Measurements from ENCODE around the gene TRIM41.

Gene TRIM41

GRCh38 chr5:181233088-181233800 lies 10.2 kb downstream of the TRIM41 start:
- DNase-seq (ENCODE audit: low spot score): no peak

DNA sequence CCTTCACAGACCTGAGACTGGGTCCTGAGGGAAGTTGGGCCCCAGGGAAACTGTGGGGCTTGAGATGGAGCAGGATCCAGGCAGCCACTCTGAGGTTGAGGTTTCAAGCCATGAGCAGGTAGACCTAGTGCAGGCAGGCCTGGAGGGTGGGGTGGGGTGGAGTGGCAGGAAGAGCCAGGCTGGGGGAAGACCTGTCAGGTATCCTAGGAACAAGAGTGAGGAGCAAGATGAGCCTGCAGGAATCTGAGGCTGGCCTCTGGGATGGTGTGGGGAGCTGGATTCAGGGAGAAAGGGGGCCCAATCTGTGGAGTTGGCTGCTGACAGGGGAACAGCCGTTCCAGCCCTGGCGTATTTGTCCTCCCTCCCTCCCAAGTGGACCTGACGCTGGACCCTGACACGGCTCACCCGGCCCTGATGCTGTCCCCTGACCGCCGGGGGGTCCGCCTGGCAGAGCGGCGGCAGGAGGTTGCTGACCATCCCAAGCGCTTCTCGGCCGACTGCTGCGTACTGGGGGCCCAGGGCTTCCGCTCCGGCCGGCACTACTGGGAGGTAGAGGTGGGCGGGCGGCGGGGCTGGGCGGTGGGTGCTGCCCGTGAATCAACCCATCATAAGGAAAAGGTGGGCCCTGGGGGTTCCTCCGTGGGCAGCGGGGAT lies 10.8 kb downstream of the TRIM41 start:
- DNase-seq (ENCODE audit: low spot score): no peak

DNA sequence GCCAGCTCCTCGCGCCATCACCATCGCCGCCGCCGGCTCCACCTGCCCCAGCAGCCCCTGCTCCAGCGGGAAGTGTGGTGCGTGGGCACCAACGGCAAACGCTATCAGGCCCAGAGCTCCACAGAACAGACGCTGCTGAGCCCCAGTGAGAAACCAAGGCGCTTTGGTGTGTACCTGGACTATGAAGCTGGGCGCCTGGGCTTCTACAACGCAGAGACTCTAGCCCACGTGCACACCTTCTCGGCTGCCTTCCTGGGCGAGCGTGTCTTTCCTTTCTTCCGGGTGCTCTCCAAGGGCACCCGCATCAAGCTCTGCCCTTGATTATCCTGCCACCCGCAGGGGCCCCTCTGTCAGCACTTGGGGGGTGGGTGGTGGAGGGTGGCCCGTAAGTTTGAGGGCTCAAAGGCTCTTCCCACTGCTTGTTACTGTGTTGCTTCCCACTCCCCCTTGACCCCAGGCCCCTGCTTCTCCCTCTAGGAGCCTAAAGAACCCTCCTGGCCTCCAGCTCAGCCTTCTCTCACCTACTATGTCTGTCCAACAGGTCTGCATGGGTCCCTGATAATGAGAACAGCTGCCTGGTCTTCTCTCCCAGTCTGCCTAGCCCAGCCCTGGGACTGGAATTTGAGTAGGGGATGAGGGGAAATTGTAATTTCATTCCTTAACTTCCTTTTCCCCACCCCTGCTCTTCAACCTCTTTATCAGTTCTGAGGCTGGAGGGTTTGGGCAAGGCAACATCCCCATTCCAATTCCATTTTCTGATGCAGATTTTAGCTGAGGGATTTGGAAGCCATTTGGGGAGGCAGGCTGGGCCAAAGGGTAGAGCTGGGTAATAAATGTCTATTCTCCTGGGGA lies 11.6 kb downstream of the TRIM41 start:
- DNase-seq (ENCODE audit: low spot score): no peak

GRCh38 chr5:181235323-181235688 lies 12.2 kb downstream of the TRIM41 start:
- no peak for DNase-seq (ENCODE audit: low spot score)

DNA sequence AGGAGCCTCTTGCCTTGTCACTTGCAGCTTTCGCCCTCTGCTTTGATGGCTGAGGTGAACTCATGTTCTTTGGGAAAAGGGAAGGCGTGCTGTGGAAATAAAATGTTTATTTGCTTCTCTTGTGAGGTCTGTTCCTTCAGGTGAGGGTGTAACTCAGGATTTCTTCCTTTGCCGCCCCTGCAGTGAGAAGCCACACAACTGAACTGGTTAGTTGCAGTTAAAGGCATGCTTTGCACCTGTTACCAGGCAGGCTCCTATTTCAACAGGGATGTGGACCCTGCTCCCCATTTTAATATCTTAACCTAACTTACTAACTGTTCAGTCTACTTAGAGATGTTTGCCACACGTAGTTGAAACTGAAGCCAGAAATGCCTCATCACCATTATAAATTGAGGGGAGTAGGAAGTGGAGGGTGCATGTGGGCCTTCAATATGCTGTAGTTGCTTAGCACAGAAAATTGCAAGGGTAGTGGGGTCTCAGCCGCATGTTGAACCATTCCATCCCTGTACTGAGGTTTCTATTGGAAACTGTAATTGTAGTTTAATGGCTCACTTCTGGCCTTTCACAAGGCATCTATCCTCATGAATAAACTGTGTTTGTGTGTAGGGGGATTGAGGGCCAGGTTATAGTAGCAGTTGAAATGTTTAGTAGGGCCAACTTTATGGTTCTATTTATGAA lies 12.7 kb downstream of the TRIM41 start:
- no peak for DNase-seq (ENCODE audit: low spot score)

- DNase-seq (ENCODE audit: low spot score): no peak
These were observed 13.4 kb downstream of the TRIM41 start for GRCh38 chr5:181236471-181236870.

DNA sequence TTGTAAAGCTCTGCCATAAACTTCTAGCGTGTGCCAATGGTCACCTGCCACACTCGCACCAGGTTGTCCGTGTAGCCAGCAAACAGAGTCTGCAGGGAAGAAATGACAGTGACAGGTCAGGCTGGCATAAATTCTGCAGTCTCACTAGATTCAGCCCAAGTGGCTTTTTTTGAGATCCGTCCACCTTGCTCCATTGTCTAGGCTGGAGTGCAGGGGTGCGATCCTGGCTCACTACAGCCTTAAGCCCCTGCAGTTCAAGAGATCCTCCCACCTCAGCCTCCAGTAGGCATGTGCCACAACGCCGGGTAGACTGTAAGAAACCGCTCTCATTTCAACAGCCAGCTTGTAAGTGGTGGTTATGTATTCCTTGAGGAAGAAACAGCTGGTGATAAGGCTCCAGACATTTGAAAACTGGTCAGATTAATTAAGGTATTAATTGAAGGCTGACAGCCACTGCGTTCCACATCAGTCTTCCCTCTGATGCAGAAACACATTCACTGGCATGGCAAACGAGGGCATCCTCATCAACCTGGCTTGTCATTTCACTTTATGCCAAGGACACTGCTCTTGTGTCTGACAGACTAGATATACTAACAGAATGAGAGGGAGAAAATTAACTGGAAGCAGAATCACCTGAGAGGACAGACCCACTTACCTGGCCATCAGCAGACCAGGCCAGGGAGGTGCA lies 14.0 kb downstream of the TRIM41 start:
- DNase-seq (ENCODE audit: low spot score): no peak

GRCh38 chr5:181237729-181238385 lies 14.8 kb downstream of the TRIM41 start:
- no peak for DNase-seq (ENCODE audit: low spot score)

DNA sequence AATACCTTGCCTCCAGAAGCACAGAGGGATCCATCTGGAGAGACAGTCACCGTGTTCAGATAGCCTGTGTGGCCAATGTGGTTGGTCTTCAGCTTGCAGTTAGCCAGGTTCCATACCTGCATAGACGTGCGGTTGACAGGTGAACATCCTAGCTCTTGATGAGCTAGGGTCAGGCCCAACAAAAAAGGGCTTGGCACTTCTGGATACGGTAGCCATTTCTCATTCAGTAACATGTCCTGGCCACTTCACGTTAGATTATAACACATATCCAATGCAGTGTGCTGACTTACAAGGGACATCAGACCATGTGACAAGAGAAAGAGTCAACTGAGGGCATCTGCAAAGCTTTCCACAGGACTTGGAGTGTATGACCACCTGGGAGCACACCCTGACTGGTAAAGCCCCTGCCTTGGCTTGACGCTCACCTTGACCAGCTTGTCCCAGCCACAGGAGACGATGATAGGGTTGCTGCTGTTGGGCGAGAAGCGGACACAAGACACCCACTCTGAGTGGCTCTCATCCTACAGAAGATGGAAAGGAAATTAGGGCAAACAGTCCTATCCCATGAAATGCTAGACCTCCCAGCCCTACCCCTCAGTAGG lies 16.1 kb downstream of the TRIM41 start:
- DNase-seq (ENCODE audit: low spot score): no peak

GRCh38 chr5:181241393-181241975 lies 18.4 kb downstream of the TRIM41 start:
- peak; percentile 87 for DNase-seq (ENCODE audit: low spot score)

DNA sequence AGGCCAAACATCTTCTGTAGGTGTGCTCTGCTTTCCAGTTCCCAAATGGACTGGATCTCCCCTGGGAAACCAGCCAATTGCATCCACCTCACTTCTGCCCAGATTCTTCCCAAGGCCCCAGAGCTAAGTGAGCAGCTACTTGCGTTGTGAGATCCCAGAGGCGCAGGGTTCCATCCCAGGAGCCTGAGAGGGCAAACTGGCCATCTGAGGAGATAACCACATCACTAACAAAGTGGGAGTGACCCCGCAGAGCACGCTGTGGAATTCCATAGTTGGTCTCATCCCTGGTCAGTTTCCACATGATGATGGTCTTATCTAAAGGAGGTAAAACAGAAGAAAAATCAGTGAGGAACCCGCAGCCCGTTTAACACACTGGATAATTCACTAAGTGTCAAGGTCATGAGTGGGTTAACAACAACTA lies 19.0 kb downstream of the TRIM41 start:
- peak; percentile 16 for DNase-seq (ENCODE audit: low spot score)

GRCh38 chr5:181243018-181243563 lies 20.0 kb downstream of the TRIM41 start:
- peak; percentile 20 for DNase-seq (ENCODE audit: low spot score)

DNA sequence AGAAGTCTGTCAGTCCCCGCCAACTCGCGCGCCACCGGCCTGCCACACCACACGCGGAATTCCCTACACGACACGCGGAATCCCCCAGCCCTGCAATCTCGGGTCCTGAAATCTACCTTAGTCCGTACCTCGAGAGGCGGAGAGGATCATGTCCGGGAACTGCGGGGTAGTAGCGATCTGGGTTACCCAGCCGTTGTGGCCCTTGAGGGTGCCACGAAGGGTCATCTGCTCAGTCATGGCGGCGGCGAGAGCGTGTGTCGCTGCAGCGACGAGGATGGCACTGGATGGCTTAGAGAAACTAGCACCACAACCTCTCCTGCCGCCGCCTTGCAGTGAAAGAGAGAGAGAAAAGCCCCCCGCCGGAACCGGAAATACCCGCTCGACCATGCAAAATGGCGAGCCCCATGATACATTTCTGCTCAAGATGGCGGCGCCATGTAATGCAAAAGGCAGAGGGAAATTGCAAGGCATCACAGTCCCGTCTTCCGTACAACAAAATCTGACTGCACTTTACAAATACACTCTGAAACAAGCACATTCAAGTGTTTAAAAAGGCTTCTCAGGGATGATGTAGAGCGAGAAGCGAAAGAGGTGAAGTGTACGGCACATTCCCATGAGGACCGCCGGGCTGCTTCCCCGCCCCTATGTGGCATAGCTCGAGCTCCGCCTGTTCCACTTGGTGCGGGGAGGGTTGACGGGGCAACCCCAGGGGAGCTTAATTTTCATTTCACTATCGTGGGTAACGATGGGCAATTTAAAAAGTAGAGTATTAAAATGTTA lies 20.7 kb downstream of the TRIM41 start, which contains the start of gene RACK1:
TSS of gene RACK1 (minus strand) at position 343 of the 780 bp plus-strand sequence. CDS start at position 237, 106 bp downstream.
- DNase-seq (ENCODE audit: low spot score): peak; percentile 93

DNA sequence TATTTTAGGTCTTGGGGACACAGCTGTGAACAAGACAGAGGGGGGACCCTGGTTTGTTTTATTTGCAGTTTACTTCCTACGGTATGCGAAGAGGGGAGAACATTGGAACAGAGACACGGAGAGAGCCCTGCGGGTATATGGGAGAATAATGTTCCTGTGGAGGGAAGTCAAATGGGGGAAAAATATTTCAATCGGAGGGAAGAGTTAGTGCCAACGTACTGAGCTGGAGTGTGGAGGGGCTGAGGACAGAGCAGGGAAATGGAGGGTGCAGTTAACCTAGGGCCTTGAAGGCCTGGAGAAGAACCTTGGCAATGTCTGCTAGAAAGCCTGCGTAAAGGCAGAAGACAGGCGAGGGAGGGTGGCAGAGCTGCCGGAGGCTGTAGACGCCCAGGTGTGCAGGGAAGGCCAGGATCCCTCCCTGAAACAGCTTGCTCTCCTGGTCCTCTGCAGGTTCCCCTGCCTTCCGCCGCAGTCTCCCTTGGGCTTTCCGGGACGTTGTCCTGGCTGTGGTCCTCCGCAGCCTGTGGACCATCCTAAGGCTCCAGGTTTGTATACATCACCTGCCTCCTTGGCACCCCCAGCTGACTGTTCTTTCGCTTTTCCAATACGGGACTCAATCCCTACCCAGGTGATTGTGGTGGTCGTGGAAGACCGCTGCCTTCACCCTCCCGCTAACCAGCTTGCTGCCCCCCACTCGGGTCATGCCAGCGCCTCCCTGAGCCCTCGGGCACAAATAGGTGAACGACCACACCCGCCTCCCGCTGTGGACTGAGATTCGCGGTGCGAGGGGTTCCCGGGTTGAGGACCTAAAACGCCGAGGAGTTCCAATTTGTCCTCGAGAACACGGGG lies 22.6 kb downstream of the TRIM41 start:
- DNase-seq (ENCODE audit: low spot score): peak; percentile 18

- DNase-seq (ENCODE audit: low spot score): peak; percentile 90
These were observed 23.4 kb downstream of the TRIM41 start for GRCh38 chr5:181246276-181247049.

DNA sequence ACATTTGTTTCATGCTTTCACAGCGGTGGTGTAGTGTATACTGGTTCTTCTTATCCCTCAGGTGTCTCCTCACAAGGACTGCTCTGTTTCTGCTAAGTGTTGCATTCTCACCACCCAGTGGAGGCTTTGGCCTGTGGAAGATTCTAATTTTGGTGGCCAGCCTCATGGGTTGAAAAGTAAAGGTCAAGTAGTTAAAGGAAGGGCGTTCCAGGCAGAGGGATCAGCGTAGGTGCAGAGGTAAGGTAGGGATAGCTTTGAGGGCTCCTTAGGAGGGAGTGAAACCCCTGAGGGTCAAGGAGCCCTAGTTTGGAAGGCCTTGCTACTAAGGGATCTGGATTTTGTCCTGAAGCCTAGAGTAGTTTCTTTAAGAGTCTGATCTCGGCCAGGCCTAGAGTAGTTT lies 25.2 kb downstream of the TRIM41 start:
- no peak for DNase-seq (ENCODE audit: low spot score)

- no peak for DNase-seq (ENCODE audit: low spot score)
These were observed 32.2 kb downstream of the TRIM41 start for GRCh38 chr5:181255276-181255675.

All from kidney tubule cell (primary cell).